HG03442 (cell line): ENCODE results near the gene CELSR3.

Experiments
- ATAC-seq: cut with Tn5 transposase; IDR thresholded peaks from one replicate; pipeline ENCODE4 v1.9.1; 2021; ENCODE audit warnings: mild to moderate bottlenecking, moderate library complexity; ENCODE audit not compliant: unreplicated experiment

Gene CELSR3, protein sequence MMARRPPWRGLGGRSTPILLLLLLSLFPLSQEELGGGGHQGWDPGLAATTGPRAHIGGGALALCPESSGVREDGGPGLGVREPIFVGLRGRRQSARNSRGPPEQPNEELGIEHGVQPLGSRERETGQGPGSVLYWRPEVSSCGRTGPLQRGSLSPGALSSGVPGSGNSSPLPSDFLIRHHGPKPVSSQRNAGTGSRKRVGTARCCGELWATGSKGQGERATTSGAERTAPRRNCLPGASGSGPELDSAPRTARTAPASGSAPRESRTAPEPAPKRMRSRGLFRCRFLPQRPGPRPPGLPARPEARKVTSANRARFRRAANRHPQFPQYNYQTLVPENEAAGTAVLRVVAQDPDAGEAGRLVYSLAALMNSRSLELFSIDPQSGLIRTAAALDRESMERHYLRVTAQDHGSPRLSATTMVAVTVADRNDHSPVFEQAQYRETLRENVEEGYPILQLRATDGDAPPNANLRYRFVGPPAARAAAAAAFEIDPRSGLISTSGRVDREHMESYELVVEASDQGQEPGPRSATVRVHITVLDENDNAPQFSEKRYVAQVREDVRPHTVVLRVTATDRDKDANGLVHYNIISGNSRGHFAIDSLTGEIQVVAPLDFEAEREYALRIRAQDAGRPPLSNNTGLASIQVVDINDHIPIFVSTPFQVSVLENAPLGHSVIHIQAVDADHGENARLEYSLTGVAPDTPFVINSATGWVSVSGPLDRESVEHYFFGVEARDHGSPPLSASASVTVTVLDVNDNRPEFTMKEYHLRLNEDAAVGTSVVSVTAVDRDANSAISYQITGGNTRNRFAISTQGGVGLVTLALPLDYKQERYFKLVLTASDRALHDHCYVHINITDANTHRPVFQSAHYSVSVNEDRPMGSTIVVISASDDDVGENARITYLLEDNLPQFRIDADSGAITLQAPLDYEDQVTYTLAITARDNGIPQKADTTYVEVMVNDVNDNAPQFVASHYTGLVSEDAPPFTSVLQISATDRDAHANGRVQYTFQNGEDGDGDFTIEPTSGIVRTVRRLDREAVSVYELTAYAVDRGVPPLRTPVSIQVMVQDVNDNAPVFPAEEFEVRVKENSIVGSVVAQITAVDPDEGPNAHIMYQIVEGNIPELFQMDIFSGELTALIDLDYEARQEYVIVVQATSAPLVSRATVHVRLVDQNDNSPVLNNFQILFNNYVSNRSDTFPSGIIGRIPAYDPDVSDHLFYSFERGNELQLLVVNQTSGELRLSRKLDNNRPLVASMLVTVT (N-terminal part only)

DNA sequence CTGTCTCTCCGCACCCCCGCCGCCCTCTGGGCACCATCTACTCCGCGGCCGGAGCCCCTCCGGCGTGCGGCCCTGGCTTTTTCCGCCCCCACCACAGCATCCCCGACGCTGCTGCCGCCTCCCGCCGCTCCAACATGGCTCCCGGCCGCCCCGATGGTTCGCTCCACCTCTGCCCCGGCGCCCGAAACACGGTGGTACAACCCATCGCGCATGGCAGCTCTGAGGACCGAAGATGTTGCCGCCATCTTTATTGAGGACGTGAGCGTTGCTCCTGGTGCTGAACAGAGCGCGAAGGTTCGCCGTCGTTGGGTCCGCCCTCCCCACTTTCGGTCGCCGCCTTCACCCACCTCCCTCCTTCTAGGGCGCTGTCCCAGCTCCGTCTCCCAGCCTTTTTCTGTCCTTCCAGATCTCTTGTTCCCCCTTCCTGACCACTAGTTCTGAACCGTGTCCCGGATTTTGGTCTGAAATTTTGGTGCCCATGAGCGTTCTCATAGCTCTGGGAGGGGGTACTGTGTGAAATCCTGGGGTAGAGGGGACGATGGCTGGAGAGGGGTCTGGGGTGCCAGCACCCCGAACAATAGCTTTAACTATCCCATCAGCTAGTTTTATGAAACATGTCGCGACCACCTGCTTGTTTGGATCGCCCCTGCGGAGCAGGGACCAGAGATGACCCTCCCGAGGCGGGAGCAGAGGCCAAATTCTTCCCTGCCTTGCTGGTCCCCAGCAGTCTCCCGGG, at the start of gene CELSR3:
TSS of gene CELSR3 (minus strand) at position 134 of the 736 bp plus-strand sequence. CDS start 252 bp downstream, outside the sequence.
- no peak for ATAC-seq

DNA sequence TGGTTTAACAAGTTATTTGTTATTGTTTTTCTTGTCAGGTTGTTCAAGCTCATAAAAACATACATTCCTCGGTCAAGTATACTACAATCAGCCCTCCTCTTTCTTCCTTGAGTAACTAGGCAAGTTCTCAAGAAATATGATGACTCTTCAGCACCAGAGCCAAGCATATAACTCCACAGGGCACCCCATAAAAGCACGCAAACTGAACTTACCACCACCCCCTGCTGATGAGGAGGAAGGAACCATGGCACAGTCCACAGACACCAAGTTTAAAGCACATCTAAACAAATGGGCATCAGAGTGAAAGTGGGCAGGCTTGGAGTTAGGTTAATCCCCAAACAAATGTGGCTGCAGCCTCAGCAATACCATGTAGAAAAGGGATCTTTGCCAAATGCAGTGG, 49.0 kb upstream of the CELSR3 start:
- ATAC-seq: no peak

DNA sequence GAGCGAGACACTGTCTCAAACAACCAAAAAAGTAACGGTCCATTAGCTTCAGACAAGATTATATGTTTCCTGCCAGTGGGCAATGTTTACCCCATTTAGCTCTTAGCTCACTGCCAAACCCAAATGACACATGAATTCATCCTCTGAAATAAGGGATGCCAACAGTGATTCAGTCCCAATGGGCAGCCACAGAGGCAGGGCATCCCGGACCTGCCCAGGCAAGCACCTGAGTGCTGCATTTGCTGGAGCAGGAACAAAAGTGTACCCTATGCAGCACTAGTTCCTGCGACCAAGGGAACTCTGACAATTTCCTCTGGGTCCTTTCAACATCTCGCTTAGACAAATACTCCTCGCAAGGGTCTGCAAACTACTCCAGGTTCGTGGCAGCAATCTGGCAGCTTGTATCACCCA, 46.4 kb upstream of the CELSR3 start:
- ATAC-seq: no peak

DNA sequence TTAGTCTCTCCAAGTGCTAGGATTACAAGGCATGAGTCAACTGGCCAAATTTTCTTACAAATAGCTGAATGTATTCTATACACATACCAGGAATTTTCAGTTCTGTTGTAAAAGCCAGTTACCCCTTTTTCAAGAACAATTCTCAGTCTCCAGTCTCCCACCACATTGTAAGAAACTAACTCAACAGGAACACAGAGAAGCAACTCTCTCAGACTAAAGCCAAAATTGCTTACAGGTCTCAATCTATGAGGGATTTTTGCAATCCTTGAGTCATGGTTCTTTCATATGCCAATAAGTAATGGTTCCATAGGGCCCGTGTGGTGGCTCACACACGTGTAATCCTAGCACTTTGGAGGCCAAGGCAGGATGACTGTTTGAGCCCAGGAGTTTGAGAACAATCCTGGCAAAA, 45.8 kb upstream of the CELSR3 start:
- ATAC-seq: no peak

DNA sequence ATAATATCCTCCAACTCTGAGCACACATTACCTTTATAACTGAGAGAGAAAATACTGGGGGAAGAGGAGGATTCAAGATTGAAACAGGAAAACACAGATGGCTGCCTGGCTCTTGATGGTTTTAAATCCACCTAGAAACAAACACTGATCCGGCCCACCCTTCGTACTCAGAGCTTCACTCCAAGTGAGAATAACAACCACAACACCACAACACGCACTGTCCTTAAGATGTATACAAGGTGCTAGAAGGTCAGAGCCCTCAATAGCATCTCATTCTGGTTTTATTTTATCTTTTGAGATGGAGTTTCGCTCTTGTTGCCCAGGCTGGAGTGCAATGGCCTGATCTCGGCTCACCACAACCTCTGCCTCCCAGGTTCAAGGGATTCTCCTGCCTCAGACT, 44.5 kb upstream of the CELSR3 start:
- ATAC-seq: no peak

DNA sequence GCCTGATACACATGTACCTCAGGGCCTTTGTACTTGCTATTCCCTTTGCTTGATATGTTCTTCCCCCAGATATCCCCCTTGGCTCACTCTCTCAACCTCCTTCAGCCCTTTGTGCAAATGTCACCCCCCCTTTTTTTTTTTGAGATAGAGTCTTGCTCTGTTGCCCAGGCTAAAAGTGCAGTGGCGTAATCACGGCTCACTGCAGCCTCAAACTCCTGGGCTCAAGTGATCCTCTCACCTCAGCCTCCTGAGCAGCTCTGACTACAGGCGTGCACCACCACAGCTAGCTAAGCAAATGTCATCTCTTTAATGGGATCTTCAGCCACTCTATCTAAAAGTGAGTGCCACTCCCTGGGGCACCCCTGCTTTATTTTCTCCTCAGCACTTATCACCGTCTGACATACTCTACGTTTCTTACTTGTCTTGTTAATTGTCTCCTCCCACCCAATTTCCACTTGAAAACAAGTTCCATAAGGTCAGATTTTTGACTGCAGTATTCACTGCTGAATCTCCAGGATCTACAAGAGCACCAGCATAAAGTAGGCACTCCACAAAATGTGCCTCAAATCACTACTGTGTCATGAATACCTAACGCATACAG, 39.7 kb upstream of the CELSR3 start:
- ATAC-seq: no peak

DNA sequence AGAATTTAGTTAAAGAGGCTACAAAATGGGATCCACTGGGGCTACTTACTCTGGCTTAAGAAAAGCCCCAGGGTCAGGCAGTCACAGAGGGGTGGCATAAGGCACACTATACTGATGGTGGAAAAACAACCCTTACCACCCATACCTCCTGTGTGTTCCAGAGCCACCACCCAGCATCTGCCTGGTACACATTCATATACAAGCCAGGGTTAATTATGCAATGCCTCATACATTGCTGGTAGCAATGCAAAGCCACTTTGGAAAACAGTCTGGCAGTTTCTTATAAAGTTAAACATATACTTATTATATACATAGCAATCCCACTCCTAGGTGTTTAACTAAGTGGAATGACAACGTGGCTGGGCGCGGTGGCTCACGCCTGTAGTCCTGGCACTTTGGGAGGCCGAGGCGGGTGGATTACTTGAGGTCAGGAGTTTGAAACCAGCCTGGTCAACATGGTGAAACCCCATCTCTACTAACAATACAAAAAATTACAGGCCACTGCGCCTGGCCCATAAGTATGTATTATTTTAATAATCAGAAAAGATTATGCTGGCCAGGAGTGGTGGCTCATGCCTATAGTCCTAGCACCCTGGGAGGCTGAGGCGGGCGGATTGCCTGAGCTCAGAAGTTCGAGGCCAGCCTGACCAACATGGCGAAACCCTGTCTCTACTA, 38.2 kb upstream of the CELSR3 start:
- ATAC-seq: no peak

DNA sequence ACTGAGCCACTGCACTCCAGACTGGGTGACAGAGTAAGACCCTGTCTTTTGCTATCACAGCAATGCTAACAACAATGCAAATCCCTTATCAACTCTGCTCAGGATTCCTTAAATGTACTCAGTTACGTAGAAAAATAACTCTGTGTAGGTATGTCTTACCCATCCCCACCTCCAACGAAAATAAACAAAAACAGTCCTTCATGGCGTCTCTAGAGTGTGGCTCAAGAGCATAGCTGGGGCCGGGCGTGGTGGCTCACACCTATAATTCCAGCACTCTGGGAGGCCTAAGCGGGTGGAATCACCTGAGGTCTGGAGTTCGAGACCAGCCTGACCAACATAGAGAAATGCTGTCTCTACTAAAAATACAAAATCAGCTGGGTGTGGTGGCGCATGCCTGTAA, 36.2 kb upstream of the CELSR3 start:
- no peak for ATAC-seq

DNA sequence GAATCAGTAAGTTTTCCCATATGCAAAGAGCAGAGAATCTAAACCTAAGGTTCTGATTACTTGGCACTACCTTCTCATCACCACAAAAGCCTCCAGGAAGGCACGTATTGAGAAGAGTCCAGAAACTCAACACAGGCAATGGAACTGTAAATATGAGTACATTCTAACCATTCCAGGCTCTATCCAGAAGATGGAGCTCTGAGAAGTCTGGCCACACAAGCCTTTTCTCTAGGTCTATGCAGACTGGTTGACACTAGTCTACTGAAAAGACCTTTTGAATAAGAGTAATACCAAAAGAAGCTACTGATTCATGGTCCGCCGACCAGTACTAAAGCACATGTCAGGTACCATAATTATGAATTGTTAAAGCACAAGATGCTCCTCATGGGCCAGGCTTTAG, 35.3 kb upstream of the CELSR3 start:
- ATAC-seq: no peak

DNA sequence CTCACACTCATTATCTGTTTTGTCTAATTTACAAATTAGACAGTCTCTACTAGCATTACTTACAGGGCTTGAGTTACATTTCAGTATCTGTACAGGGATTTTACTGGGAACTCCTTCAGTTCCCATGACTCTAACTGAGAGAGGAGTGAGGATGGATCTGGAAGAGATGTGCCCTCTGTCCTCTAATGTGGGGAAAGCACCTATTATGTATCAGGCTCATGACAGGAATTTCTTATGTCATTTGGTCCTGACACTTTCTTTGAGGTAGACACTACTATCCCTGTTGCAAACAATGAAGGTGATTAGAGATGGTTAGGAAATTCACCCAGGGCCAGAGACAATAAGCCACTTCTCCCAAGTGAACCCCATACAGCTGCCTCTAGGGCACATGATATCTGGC, 33.9 kb upstream of the CELSR3 start:
- no peak for ATAC-seq

DNA sequence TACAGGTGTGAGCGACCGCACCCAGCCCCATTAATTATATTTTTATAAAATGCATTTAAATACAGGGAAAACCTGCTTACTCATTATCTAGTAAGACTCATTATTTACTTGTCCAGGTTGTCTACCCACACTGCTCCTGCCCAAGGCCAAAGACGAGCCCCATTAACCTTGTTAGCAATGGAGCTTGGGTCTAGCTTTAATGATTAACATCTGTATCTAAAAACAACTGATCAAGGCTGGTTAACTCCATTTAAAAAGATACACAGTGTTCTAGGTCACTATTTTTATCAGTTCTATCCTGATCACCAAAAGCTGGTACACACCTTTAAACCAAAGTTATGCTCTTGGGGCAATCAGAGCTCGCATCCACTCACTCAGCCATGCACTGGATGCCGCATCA, 33.5 kb upstream of the CELSR3 start:
- no peak for ATAC-seq

DNA sequence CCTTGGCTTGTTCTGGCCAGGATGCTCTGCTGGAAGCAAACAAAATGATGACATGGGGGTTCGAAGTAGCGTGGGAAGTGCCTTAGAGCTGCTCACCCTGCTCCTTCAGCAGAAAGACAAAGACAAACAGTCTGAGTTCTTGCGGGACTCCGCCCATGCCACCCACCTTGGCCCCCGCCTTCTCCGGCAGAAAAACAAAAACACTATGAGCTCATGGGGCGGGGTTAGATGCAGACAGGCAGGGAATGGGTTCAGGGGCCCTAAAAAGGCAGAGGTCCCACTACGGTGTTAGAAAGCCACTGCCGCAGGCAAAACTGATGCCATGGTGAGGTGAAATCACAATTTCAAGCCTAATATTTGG, 32.7 kb upstream of the CELSR3 start:
- no peak for ATAC-seq

DNA sequence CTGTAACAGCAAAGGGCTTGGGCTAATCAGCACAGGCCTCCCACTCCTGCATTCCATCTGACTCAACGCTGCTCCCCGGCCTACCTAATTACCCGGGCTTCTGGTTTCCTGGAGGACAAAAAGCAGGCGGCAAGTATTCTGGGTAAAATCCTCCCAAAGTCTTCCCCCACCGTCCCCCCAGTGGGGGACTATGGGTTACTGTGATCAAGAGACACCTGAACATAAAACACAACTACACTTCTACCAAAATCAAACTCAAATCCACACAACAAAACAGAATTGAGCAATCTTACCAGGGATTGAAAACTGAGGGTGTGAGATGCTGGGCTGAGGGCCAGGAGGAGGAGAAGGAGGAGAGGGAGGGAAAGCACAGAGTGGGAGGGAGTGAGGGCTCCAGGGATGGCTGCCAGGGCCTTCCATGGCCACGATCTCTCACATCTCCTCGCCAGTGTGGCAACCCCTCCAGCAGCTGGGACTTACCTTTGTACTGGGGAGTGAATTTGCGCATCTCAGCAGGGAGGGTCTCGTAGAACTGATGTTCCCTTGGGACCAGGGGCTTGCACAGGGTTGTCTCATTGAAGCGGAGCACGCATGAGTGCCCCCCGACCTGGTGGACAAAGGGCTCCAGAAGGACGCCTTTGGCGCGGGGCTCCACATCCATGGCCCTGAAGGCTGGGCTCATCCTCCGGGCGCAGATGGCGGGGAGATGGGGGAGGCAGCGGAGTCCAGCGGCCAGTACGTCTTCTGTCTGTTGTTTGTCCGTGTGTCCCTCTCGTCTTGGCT, 32.1 kb upstream of the CELSR3 start:
- ATAC-seq: no peak

DNA sequence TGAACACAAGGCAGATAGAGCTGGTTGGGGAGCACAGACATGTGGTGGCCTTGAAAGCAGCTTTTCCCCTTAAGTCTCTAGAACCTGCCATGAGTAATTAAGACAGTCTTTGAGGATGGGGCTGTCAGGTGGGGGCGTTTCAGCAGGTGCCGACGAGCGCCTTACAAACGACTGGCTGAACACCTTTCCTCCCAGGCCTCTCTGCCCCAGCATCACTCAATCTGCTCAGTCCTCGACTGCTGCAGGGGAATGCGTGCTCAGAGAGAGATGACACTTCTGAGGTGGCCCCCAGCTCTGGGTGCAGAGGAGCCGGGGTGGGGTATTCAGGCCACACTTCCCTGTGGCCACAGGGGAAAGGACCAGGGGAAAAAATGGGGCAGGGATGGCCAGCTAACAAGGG, 31.1 kb upstream of the CELSR3 start:
- ATAC-seq: no peak

DNA sequence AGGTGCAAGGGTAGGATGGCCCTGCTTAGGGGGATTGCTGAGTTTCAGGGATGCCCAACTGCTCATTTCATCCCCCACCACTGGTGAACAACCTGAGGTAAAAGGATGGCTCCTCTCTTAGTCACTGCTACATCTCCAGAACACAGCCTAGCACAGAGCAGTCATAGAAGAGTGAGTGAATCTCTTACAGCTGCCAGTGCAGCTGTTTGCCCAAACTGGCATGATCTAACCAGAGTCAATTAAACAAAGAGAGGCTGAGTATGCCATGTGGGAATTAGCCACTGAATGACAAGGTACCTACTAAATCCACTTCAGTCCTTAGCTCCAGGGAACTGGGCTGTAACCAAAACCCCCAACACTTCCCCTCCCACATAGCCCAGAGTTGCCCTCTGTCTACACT, 29.9 kb upstream of the CELSR3 start:
- no peak for ATAC-seq

DNA sequence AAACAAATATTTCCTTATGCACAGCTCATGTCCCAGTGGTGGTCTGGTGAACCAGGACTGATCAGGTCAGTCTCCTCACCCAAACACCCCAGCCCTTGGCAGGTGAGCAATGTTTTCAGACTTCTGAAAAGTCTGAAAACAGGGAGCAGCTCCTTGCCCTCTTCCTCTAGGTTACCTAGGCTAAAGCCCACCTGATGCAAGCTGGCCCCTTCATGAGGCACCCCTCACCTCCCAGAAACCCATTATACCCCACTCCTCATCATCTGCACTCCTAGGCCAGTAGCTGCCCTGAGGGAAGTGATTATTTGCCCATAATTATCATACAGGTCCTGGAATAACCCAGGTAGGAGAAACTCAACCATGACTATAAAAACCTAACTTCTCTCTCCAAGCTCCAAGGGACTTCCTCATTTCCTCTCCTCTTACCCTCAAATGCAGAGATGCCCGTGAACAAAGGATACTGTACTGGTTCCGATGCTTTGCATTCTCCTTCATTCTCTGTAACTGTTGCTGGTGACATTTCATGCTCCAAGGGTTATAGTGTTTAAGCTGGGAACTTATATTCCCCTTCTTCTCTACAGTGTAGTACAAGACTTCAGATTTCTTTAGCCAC, 28.3 kb upstream of the CELSR3 start:
- no peak for ATAC-seq

DNA sequence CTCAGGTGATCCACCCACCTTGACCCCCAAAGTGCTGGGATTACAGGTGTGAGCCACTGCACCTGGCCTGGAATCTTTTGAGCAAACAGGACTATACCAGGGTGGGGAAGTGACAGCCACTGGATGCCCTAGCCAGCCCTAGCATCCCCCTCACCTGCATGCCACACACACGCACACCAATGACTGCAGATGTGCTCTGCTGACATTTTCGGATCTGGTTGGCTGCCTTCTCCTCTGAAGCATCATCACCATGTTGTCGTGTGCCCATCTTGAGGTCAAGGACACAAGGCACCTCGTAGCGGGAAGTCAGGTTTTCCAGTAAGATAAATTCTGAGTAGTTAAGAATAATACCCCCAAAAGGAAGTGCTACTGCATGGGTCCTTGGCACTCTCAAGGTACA, 26.7 kb upstream of the CELSR3 start:
- no peak for ATAC-seq

DNA sequence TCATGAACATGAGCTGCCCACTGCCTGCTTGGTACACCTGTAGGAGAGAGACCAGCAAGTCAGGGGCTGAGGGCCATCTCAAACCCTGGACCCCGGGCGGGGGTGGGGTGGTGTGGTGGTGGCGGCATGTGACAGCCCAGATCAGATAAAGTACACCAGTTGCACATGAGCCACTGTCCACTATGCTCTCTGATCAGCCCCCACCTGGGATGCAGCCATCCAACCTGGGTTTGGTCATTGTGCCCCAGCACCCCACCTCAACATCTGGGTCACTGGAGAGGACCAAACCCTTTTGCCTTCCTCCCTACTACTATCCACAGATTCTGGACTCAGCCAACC, 26.0 kb upstream of the CELSR3 start:
- no peak for ATAC-seq
